IMR-90 (cell line): ENCODE results near the gene B3GAT1. TPM values are rescaled to one million over a fixed set of nuclear protein-coding genes. Genes with fewer than 3 reads are reported as not detected.

Experiments used
- ATAC-seq: fragments of 200-7000 bp; cut with Tn5 transposase; 2 replicates; pipeline ENCODE4 v1.9.1; 2020; ENCODE audit warnings: low read depth, mild to moderate bottlenecking, moderate library complexity
- BruUV-seq: library from RNA; stranded (reverse); fragments of 400-500 nt; replicated peaks from 2 replicates; lab custom pipeline; 2021; lab: Mats Ljungman, UMichigan
- CTCF ChIA-PET: fragments of 300-600 bp; formaldehyde crosslinking; extraction: SDS; loops from one replicate; lab custom pipeline; 2021; ENCODE audit warnings: antibody characterized with exemption; lab: Yijun Ruan, JAX
- POLR2A ChIA-PET: fragments of 300-600 bp; sonication (Branson Sonifier 250); formaldehyde crosslinking; loops from one replicate; lab custom pipeline; 2022; ENCODE audit warnings: antibody characterized with exemption; ENCODE audit not compliant: unreplicated experiment; lab: Charles Lee
- DNase-seq: peaks from one replicate; pipeline ENCODE4 v3.0.0; 2013
- H2AFZ ChIP-seq: replicated peaks from 2 replicates; pipeline ENCODE3; 2013; ENCODE audit warnings: low read length, mild to moderate bottlenecking; ENCODE audit not compliant: poor library complexity
- H2AK5ac ChIP-seq: 2 replicates; pipeline ENCODE4 v1.6.1; 2013; ENCODE audit warnings: low read depth, low read length, inconsistent platforms
- H2AK9ac ChIP-seq: replicated peaks from 2 replicates; pipeline ENCODE3; 2013; ENCODE audit warnings: mild to moderate bottlenecking, low read depth, low read length, moderate library complexity; ENCODE audit not compliant: poor library complexity
- H2BK120ac ChIP-seq: 2 replicates; pipeline ENCODE4 v1.6.1; 2013; ENCODE audit warnings: low read depth, low read length, inconsistent platforms
- H2BK15ac ChIP-seq: 3 replicates; pipeline ENCODE4 v1.6.1; 2013; ENCODE audit warnings: low read depth, low read length, inconsistent platforms
- H2BK20ac ChIP-seq: 2 replicates; pipeline ENCODE4 v1.6.1; 2013; ENCODE audit warnings: low read depth, mild to moderate bottlenecking, inconsistent platforms, low read length, moderate library complexity
- H2BK5ac ChIP-seq: 2 replicates; pipeline ENCODE4 v1.6.1; 2013; ENCODE audit warnings: mild to moderate bottlenecking, low read depth, low read length, inconsistent platforms; ENCODE audit not compliant: poor library complexity, severe bottlenecking
- H3K14ac ChIP-seq: replicated peaks from 2 replicates; pipeline ENCODE4 v1.6.1; 2013; ENCODE audit warnings: low read depth, low read length, inconsistent platforms
- H3K18ac ChIP-seq: 2 replicates; pipeline ENCODE4 v1.6.1; 2013; ENCODE audit warnings: low read depth, low read length, control low read depth
- H3K23ac ChIP-seq: 2 replicates; pipeline ENCODE4 v1.6.1; 2013; ENCODE audit warnings: low read depth, low read length, inconsistent platforms
- H3K27ac ChIP-seq: 2 replicates; pipeline ENCODE4 v1.5.1; 2013; ENCODE audit warnings: mild to moderate bottlenecking, control low read depth, low read length; ENCODE audit not compliant: insufficient read depth
- H3K27me3 ChIP-seq: 2 replicates; pipeline ENCODE4 v1.6.1; 2013; ENCODE audit warnings: low read length; ENCODE audit not compliant: control insufficient read depth, insufficient read depth
- H3K36me3 ChIP-seq: 2 replicates; pipeline ENCODE4 v1.6.1; 2013; ENCODE audit warnings: low read length, mixed read lengths; ENCODE audit not compliant: control insufficient read depth, insufficient read depth
- H3K4ac ChIP-seq: 2 replicates; pipeline ENCODE4 v1.6.1; 2013; ENCODE audit warnings: low read depth, low read length, inconsistent platforms
- H3K4me1 ChIP-seq: 2 replicates; pipeline ENCODE4 v1.6.1; 2013; ENCODE audit warnings: low read length, mixed read lengths; ENCODE audit not compliant: control insufficient read depth, insufficient read depth
- H3K4me2 ChIP-seq: 2 replicates; pipeline ENCODE4 v1.6.1; 2013; ENCODE audit warnings: low read depth, mild to moderate bottlenecking, control low read depth, low read length, moderate library complexity
- H3K4me3 ChIP-seq: 2 replicates; pipeline ENCODE4 v1.5.1; 2013; ENCODE audit warnings: low read depth, mild to moderate bottlenecking, control low read depth, low read length, moderate library complexity; ENCODE audit not compliant: insufficient read depth
- H3K56ac ChIP-seq: 2 replicates; pipeline ENCODE4 v1.6.1; 2013; ENCODE audit warnings: low read length, inconsistent platforms; ENCODE audit not compliant: insufficient read depth; ENCODE audit errors: extremely low read depth
- H3K79me1 ChIP-seq, 2 experiments: 2 replicates each; pipeline ENCODE4 v1.6.1; 2013; ENCODE audit warnings: low read length in 2 of 2, inconsistent platforms in 1 of 2, low read depth in 1 of 2
- H3K9ac ChIP-seq: 2 replicates; pipeline ENCODE4 v1.6.1; 2013; ENCODE audit warnings: low read depth, low read length, control low read depth
- H3K9me1 ChIP-seq: 2 replicates; pipeline ENCODE4 v1.6.1; 2013; ENCODE audit warnings: low read length, inconsistent platforms; ENCODE audit not compliant: insufficient read depth
- H3K9me3 ChIP-seq: 2 replicates; pipeline ENCODE4 v1.6.1; 2013; ENCODE audit warnings: low read length; ENCODE audit not compliant: control insufficient read depth, insufficient read depth
- H4K20me1 ChIP-seq: 2 replicates; pipeline ENCODE4 v1.6.1; 2013; ENCODE audit warnings: low read length, inconsistent platforms; ENCODE audit not compliant: insufficient read depth
- H4K5ac ChIP-seq: 2 replicates; pipeline ENCODE4 v1.6.1; 2013; ENCODE audit warnings: mild to moderate bottlenecking, low read depth, low read length, control low read depth
- H4K8ac ChIP-seq, 2 experiments: 2 replicates each; pipeline ENCODE4 v1.6.1; 2013; ENCODE audit warnings: low read depth in 2 of 2, low read length in 2 of 2, control low read depth in 1 of 2, inconsistent platforms in 1 of 2
- H4K91ac ChIP-seq: 2 replicates; pipeline ENCODE4 v1.6.1; 2013; ENCODE audit warnings: low read depth, low read length, inconsistent platforms; ENCODE audit not compliant: insufficient read depth
- MXI1 ChIP-seq: IDR thresholded peaks from 2 replicates; pipeline ENCODE4 v1.6.1; 2012; ENCODE audit warnings: low read depth, mild to moderate bottlenecking, low read length, moderate library complexity, borderline replicate concordance
- NFE2L2 ChIP-seq: fragments of 150-350 bp; IDR thresholded peaks from 2 replicates; pipeline ENCODE4 v1.6.1; 2016; ENCODE audit warnings: low read depth, mild to moderate bottlenecking, low read length
- POLR2A ChIP-seq: IDR thresholded peaks from 2 replicates; pipeline ENCODE4 v1.6.1; 2012; ENCODE audit warnings: mild to moderate bottlenecking, low read depth, low read length
- RCOR1 ChIP-seq: IDR thresholded peaks from 2 replicates; pipeline ENCODE4 v1.6.1; 2012; ENCODE audit warnings: mild to moderate bottlenecking, low read length, improper control_type of control experiment; ENCODE audit not compliant: insufficient replicate concordance
- RFX5 ChIP-seq: IDR thresholded peaks from 2 replicates; pipeline ENCODE4 v1.8.0; 2012; ENCODE audit warnings: low read depth, mild to moderate bottlenecking, low read length, moderate library complexity
- USF2 ChIP-seq: fragments of 150-350 bp; IDR thresholded peaks from 2 replicates; pipeline ENCODE4 v1.6.1; 2017; ENCODE audit warnings: mild to moderate bottlenecking, antibody characterized with exemption, low read length, low read depth
- WGBS, 2 experiments: methylation state at CpG; one replicate each; pipeline versions ENCODE4 v1.1.5 to v1.1.7; 2013; ENCODE audit warnings: missing lambda C conversion rate in 2 of 2; ENCODE audit not compliant: insufficient read length in 1 of 2; ENCODE audit errors: extremely low coverage in 2 of 2; 5-methylcytosine and 5-hydroxymethylcytosine counted together
- dilution Hi-C: fragments of 300-500 bp; cut with HindIII; formaldehyde crosslinking; loops from one replicate; pipeline ENCODE4 v1.14.3; 2018; ENCODE audit warnings: low sequenced_read_pairs; ENCODE audit not compliant: unreplicated experiment
- in situ Hi-C: fragments of 300-500 bp; cut with MboI; formaldehyde crosslinking; loops from 3 replicates; pipeline ENCODE4 v1.14.3; 2019; ENCODE audit warnings: low sequenced_read_pairs, inconsistent platforms, mixed read lengths
- intact Hi-C: fragments of 100-400 bp; cut with micrococcal nuclease; formaldehyde crosslinking; loops from 2 replicates; pipeline ENCODE4 v1.10.0; 2022
- polyA plus RNA-seq, 3 experiments: library from polyadenylated mRNA; depleted of rRNA; stranded (reverse); fragments of >200 nt; gene quantifications; 2 replicates each; pipeline ENCODE4 v1.2.3, GENCODE V29; 2012; ENCODE audit warnings: low replicate concordance in 1 of 3
- total RNA-seq: library from RNA; depleted of rRNA; stranded (reverse); fragments of >200 nt; gene quantifications from 2 replicates; pipeline ENCODE4 v1.2.3, GENCODE V29; 2012

The B3GAT1 gene
- total and polyA plus RNA-seq, 2 of the 4 experiments (the other 2 are of a cell fraction): not detected

DNA sequence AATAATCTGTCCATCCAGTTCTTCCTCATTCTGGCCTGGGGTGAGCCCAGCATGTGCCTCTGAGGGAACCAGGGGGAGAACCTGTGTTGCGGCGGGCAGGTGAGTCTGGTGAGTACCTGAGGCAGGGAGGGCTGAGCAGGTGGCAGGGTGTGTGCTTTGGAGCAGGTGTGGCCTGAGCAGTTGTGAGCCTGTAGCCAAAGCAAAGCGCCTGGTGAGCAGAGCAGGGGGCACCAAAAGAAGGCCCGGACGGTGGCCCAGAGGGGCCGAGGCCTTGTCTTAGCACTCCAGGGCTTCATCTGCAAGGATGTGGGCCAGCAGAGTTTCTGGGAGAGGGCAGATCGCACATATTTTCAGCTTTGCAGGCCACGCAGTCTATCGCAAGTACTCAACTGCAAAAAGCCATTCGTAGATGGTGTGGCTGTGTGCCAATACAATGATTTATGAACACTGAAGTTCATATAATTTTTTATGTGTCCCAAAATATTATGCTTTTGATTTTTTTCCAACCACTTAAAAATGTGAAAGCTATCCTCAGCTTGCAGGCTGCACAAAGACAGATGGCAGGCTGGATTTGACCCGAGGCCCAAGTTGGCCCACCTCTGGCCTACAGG, 71.6 kb downstream of the B3GAT1 start:
- Histone ChIP-seq H3K18ac (no peak overlapping the region), H2AFZ (no peak overlapping the region), H2BK5ac (no peak overlapping the region), H2AK5ac (no peak overlapping the region), H3K9ac (no peak overlapping the region), H4K20me1 (no peaks in the 10 kb centered on the region), H4K91ac (no peak overlapping the region), H3K4me2 (no peak overlapping the region), H3K23ac (no peak overlapping the region), H4K8ac (no peak overlapping the region), H3K14ac (no peak overlapping the region), H2AK9ac (no peak overlapping the region), H2BK15ac (no peak overlapping the region), H3K27ac (no peak overlapping the region), H3K79me1 (no peaks in the 10 kb centered on the region), H3K4ac (no peak overlapping the region), H2BK120ac (no peak overlapping the region), H3K27me3 (no peaks in the 10 kb centered on the region), H3K36me3 (no peaks in the 10 kb centered on the region), H3K4me1 (no peaks in the 10 kb centered on the region), H2BK20ac (no peak overlapping the region), H3K56ac (no peak overlapping the region), H3K9me3 (peaks cover 9% of the 10 kb centered on the region), H3K4me3 (no peak overlapping the region), H4K5ac (no peak overlapping the region), H3K9me1 (no peaks in the 10 kb centered on the region)
- no TSS peak for BruUV-seq
- ChIA-PET POLR2A (no interaction called here), CTCF (no interaction called here)
- in situ Hi-C loops: no loop called here
- no peak for TF ChIP-seq RCOR1
- TF ChIP-seq RFX5: no peak
- no peak for TF ChIP-seq POLR2A
- no peak for TF ChIP-seq USF2
- TF ChIP-seq MXI1: no peak
- TF ChIP-seq NFE2L2: no peak
- intact Hi-C loops: no loop called here
- 85% methylated on average over 3 of the region's 11 CpGs; no CpG with 5 or more reads in 1 of the 2 experiments for WGBS, 2 experiments
- DNase-seq (no peak), ATAC-seq (no peak)
- dilution Hi-C loops: no loop called here
